Mesenchymal stem cell (in vitro differentiated cells and primary cell): ENCODE results near the gene RTN1.
A peak's percentile ranks its signal among the peaks of the same experiment; 100 is the strongest.

Source experiments
- DNase-seq: peaks from one replicate; pipeline ENCODE4 v3.0.0-alpha.2; 2013
- H2AFZ ChIP-seq: one replicate; pipeline ENCODE4 v1.6.1; 2013; ENCODE audit warnings: low read depth, mild to moderate bottlenecking, control low read depth, inconsistent platforms, low read length, moderate library complexity
- H2AK5ac ChIP-seq: 2 replicates; pipeline ENCODE4 v1.6.1; 2013; ENCODE audit warnings: low read length, moderate library complexity, mild to moderate bottlenecking, inconsistent platforms; ENCODE audit not compliant: severe bottlenecking
- H2BK120ac ChIP-seq: one replicate; pipeline ENCODE4 v1.6.1; 2013; ENCODE audit warnings: low read depth, mild to moderate bottlenecking, inconsistent platforms, low read length, moderate library complexity
- H2BK12ac ChIP-seq, 2 experiments: one replicate each; pipeline ENCODE4 v1.6.1; 2013; ENCODE audit warnings: inconsistent platforms in 2 of 2, low read length in 2 of 2, mild to moderate bottlenecking in 2 of 2, moderate library complexity in 2 of 2, control low read depth in 1 of 2
- H2BK15ac ChIP-seq: one replicate; pipeline ENCODE4 v1.6.1; 2013; ENCODE audit warnings: mild to moderate bottlenecking, low read depth, inconsistent platforms; ENCODE audit not compliant: poor library complexity, severe bottlenecking
- H2BK5ac ChIP-seq: 2 replicates; pipeline ENCODE4 v1.6.1; 2013; ENCODE audit warnings: low read depth, mild to moderate bottlenecking, low read length, control low read depth, inconsistent platforms; ENCODE audit not compliant: poor library complexity, severe bottlenecking
- H3K14ac ChIP-seq, 2 experiments: one replicate each; pipeline ENCODE4 v1.6.1; 2013; ENCODE audit warnings: inconsistent platforms in 2 of 2, low read length in 2 of 2, control low read depth in 1 of 2, mild to moderate bottlenecking in 1 of 2, moderate library complexity in 1 of 2
- H3K18ac ChIP-seq, 2 experiments: one replicate each; pipeline ENCODE4 v1.6.1; 2013; ENCODE audit warnings: inconsistent platforms in 2 of 2, low read length in 2 of 2, control low read depth in 1 of 2, low read depth in 1 of 2, mild to moderate bottlenecking in 1 of 2
- H3K23ac ChIP-seq, 2 experiments: one replicate each; pipeline ENCODE4 v1.6.1; 2013; ENCODE audit warnings: inconsistent platforms in 2 of 2, low read length in 2 of 2, mild to moderate bottlenecking in 2 of 2, moderate library complexity in 2 of 2, control low read depth in 1 of 2
- H3K27ac ChIP-seq: 2 replicates; pipeline ENCODE4 v1.5.1; 2013; ENCODE audit warnings: mild to moderate bottlenecking, moderate library complexity, low read length, control low read depth, inconsistent platforms; ENCODE audit not compliant: poor library complexity, severe bottlenecking
- H3K27me3 ChIP-seq, 2 experiments: 2 replicates each; pipeline versions ENCODE4 v1.6.1 to v1.7.0; 2013; ENCODE audit warnings: low read length in 2 of 2, mild to moderate bottlenecking in 2 of 2, moderate library complexity in 2 of 2, control low read depth in 1 of 2, inconsistent platforms in 1 of 2; ENCODE audit not compliant: control insufficient read depth in 1 of 2, insufficient read depth in 1 of 2
- H3K36me3 ChIP-seq, 2 experiments: 2 replicates each; pipeline versions ENCODE4 v1.6.1 to v1.7.0; 2013; ENCODE audit warnings: low read length in 2 of 2, control low read depth in 1 of 2, inconsistent platforms in 1 of 2, low read depth in 1 of 2, mild to moderate bottlenecking in 1 of 2; ENCODE audit not compliant: insufficient read depth in 2 of 2, control insufficient read depth in 1 of 2
- H3K4ac ChIP-seq, 2 experiments: one replicate each; pipeline ENCODE4 v1.6.1; 2013; ENCODE audit warnings: inconsistent platforms in 2 of 2, low read length in 2 of 2, mild to moderate bottlenecking in 2 of 2, moderate library complexity in 2 of 2, control low read depth in 1 of 2, low read depth in 1 of 2
- H3K4me1 ChIP-seq: 2 replicates; pipeline ENCODE4 v1.6.1; 2013; ENCODE audit warnings: low read depth, low read length, control low read depth; ENCODE audit not compliant: control insufficient read depth, insufficient read depth
- H3K4me2 ChIP-seq: 2 replicates; pipeline ENCODE4 v1.6.1; 2013; ENCODE audit warnings: low read length, mild to moderate bottlenecking, inconsistent platforms; ENCODE audit not compliant: poor library complexity, severe bottlenecking
- H3K4me3 ChIP-seq, 2 experiments: 2 replicates each; pipeline versions ENCODE4 v1.5.1 to v1.7.0; 2013; ENCODE audit warnings: low read length in 2 of 2, mild to moderate bottlenecking in 2 of 2, control low read depth in 1 of 2, low read depth in 1 of 2; ENCODE audit not compliant: insufficient read depth in 1 of 2
- H3K79me1 ChIP-seq: replicated peaks from 2 replicates; pipeline ENCODE4 v1.6.1; 2013; ENCODE audit warnings: mild to moderate bottlenecking, control low read depth, low read length, inconsistent platforms; ENCODE audit not compliant: poor library complexity, severe bottlenecking
- H3K9ac ChIP-seq: 2 replicates; pipeline ENCODE4 v1.7.0; 2013; ENCODE audit warnings: mild to moderate bottlenecking, low read length, moderate library complexity
- H3K9me3 ChIP-seq: 2 replicates; pipeline ENCODE4 v1.7.0; 2013; ENCODE audit warnings: mild to moderate bottlenecking, low read length; ENCODE audit not compliant: control insufficient read depth
- H4K8ac ChIP-seq: one replicate; pipeline ENCODE4 v1.6.1; 2013; ENCODE audit warnings: inconsistent platforms, mild to moderate bottlenecking, low read length, moderate library complexity
- H4K91ac ChIP-seq: one replicate; pipeline ENCODE4 v1.6.1; 2013; ENCODE audit warnings: mild to moderate bottlenecking, low read length, inconsistent platforms
- WGBS: methylation state at CpG from one replicate; pipeline ENCODE4 v1.1.7; 2013; ENCODE audit warnings: mixed read lengths; 5-methylcytosine and 5-hydroxymethylcytosine counted together

Gene RTN1

GRCh38 chr14:59890676-59891075 lies 20.1 kb upstream of the RTN1 start:
- Histone ChIP-seq H3K36me3 (no peaks in the 10 kb centered on the region), H3K4me2 (no peak overlapping the region), H3K14ac (no peak overlapping the region), H3K27ac (no peak overlapping the region), H3K18ac (no peak overlapping the region), H2BK12ac (no peak overlapping the region), H3K4me3 (no peak overlapping the region), H3K79me1 (no peaks in the 10 kb centered on the region), H3K4ac (no peak overlapping the region), H2BK15ac (no peak overlapping the region), H4K8ac (no peak overlapping the region), H3K9ac (no peak overlapping the region), H2BK5ac (no peak overlapping the region), H4K91ac (no peak overlapping the region), H3K23ac (no peak overlapping the region), H3K9me3 (no peaks in the 10 kb centered on the region), H2AK5ac (no peak overlapping the region), H3K27me3 (peaks cover 0 to under 1% of the 10 kb centered on the region in 2 experiments), H2BK120ac (no peak overlapping the region), H2AFZ (no peak overlapping the region), H3K4me1 (no peaks in the 10 kb centered on the region)
- no peak for DNase-seq
- WGBS, result 63% methylated on average over 2 of the region's 2 CpGs

DNA sequence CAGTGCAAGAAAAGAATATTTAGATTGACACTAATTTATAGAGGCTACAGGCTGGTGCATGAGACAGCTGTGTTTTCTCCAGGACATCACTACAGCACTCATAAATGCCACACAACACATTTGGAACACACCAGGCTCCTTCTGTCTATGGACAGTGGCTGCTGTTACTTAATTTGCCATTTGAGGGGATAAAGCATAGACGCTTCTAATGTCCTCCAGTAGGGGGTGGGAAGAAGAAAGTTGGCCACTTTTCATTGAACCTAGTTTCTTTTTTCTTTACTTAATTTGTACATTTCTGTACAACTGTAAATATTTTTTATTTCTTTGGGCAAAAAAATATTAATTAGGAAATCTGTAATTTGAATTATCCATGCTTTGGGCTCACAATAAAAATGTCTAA lies 12.4 kb upstream of the RTN1 start:
- peak; percentile 5 for DNase-seq
- Histone ChIP-seq H3K4ac (no peak overlapping the region), H2AFZ (no peak overlapping the region), H3K27ac (no peak overlapping the region), H3K36me3 (no peaks in the 10 kb centered on the region), H4K91ac (no peak overlapping the region), H3K14ac (no peak overlapping the region), H2BK120ac (no peak overlapping the region), H2BK15ac (no peak overlapping the region), H3K9me3 (no peaks in the 10 kb centered on the region), H2BK12ac (no peak overlapping the region), H2AK5ac (no peak overlapping the region), H3K4me2 (no peak overlapping the region), H2BK5ac (no peak overlapping the region), H3K27me3 (no peaks in the 10 kb centered on the region), H4K8ac (no peak overlapping the region), H3K23ac (no peak overlapping the region), H3K4me1 (no peaks in the 10 kb centered on the region), H3K9ac (no peak overlapping the region), H3K4me3 (no peak overlapping the region), H3K79me1 (no peaks in the 10 kb centered on the region), H3K18ac (no peak overlapping the region)
- no CpG with 5 or more reads among the region's 1 CpG for WGBS

GRCh38 chr14:59871166-59871495 lies 555 bp upstream of the RTN1 start:
- no peak overlapping the region for H3K23ac ChIP-seq
- H4K91ac ChIP-seq, result no peak overlapping the region
- no peak overlapping the region for H2BK5ac ChIP-seq
- no peak overlapping the region for H2BK12ac ChIP-seq
- no peak overlapping the region for H2AK5ac ChIP-seq
- H2BK120ac ChIP-seq, result no peak overlapping the region
- peak overlapping the region; percentile 72 for H2AFZ ChIP-seq
- peak overlapping the region; percentile 64 to 79 for H3K4me3 ChIP-seq
- no peak overlapping the region for H3K14ac ChIP-seq
- peak overlapping the region; percentile 62 for H3K9ac ChIP-seq
- no peak overlapping the region for H4K8ac ChIP-seq
- H3K18ac ChIP-seq, result no peak overlapping the region
- no peak overlapping the region for H2BK15ac ChIP-seq
- no peak overlapping the region for H3K27ac ChIP-seq
- H3K79me1 ChIP-seq, result no peaks in the 10 kb centered on the region
- no peaks in the 10 kb centered on the region for H3K36me3 ChIP-seq
- WGBS, result 10% methylated on average over 4 of the region's 4 CpGs
- H3K27me3 ChIP-seq, result peaks cover 31 to 53% of the 10 kb centered on the region in 2 experiments
- H3K9me3 ChIP-seq, result no peaks in the 10 kb centered on the region
- no peak overlapping the region for H3K4ac ChIP-seq
- peaks cover 15% of the 10 kb centered on the region for H3K4me1 ChIP-seq
- H3K4me2 ChIP-seq, result peak overlapping the region; percentile 99
- DNase-seq, result no peak

DNA sequence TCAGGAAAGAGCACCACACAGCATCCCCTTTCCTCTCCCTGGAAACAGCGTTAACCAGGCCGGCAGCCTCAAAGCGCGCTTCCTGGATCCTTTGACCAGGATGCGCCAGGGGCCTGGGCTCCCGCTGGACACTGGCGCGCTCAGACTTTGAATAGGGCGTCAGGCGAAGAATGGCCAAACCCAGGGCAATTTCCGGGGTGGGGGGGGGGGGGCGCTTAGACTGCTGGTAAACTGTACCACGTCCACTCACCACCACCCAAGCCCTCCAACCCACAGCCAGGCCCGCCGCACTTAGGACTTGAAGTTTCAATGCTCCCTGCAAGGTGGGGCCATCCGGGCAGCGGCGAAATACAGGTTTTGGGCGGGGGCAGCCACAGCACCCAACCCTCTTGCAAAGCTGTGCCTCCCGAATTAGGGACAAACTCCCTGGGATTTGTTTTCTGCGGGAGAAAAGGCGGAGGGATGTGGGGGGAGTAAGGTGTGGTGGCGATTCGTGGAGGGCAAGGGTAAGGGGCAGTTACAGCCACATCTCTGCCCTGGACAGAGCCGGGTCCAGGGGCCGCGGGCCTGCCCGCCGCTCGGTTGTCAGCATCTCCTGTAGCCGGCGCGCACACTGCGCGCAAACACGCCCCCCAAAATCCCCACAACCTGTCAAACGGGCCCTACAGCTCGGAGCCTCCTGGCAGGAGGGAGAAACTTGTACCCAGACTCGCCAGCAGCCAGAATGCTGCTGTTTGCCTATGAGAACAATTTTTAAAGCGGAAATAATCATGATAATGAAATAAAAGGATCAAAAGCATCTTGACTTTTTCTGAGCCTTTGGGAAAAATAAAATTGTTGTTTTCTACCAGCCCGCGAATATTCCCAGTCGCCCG lies 958 bp downstream of the RTN1 start:
- Histone ChIP-seq H3K9me3 (no peaks in the 10 kb centered on the region), H3K4me3 (peak overlapping the region; percentile 64 to 79), H3K18ac (no peak overlapping the region), H2AFZ (no peak overlapping the region), H2BK15ac (no peak overlapping the region), H4K91ac (no peak overlapping the region), H3K79me1 (no peaks in the 10 kb centered on the region), H3K9ac (peak overlapping the region; percentile 62), H3K36me3 (no peaks in the 10 kb centered on the region), H2BK12ac (no peak overlapping the region), H3K27ac (no peak overlapping the region), H3K4ac (no peak overlapping the region), H3K27me3 (peaks cover 36 to 53% of the 10 kb centered on the region in 2 experiments), H4K8ac (no peak overlapping the region), H3K14ac (no peak overlapping the region), H2BK5ac (no peak overlapping the region), H3K23ac (no peak overlapping the region), H3K4me1 (peaks cover 15% of the 10 kb centered on the region), H3K4me2 (peak overlapping the region; percentile 99), H2BK120ac (no peak overlapping the region), H2AK5ac (no peak overlapping the region)
- no peak for DNase-seq
- WGBS, result 10% methylated on average over 25 of the region's 44 CpGs
